ENCODE data around the gene REM2. TPM values are rescaled to one million over a fixed set of nuclear protein-coding genes. Genes with fewer than 3 reads are reported as not detected.

Gene REM2
- total RNA-seq, 1 experiment from 2014 or later = 0.26 TPM

GRCh38 chr14:22886500-22887259 lies 3.7 kb downstream of the REM2 start:
- intact Hi-C loops (cut with micrococcal nuclease) = loop anchor here (1.0 kb wide), 1 partner anchor 14 kb away; no protein-coding TSS in a partner anchor
- peak overlapping the region; percentile 95 for H3K4me3 Mint-ChIP-seq (ENCODE audit: unreplicated experiment)
- H3K36me3 Mint-ChIP-seq (ENCODE audit: insufficient read depth, unreplicated experiment) = peaks cover 6% of the 10 kb centered on the region
- no peaks in the 10 kb centered on the region for H3K9me3 Mint-ChIP-seq (ENCODE audit: unreplicated experiment)
- peak; percentile 82 for DNase-seq (ENCODE audit: unreplicated experiment)
- ChIA-PET POLR2A (interaction anchor here (0.6 to 10.8 kb wide), 9 partner anchors 11 to 322 kb away, joined by 3 to 116 read pairs (median 5); partner anchors contain the start of genes LRP10, PRMT5 and RBM23), CTCF (interaction anchor here (0.6 to 9.9 kb wide), 9 partner anchors 9 to 330 kb away, joined by 3 to 100 read pairs (median 4); partner anchors contain the start of genes LRP10 and PRMT5)
- H3K27me3 Mint-ChIP-seq (ENCODE audit: insufficient read depth, unreplicated experiment) = no peaks in the 10 kb centered on the region
- no peak for TF ChIP-seq CTCF (IDR thresholded peaks at IDR 0.05; ENCODE audit: unreplicated experiment)
- peak overlapping the region; percentile 90 for H3K27ac Mint-ChIP-seq (ENCODE audit: low read depth, unreplicated experiment)
- H3K4me1 Mint-ChIP-seq (ENCODE audit: insufficient read depth, unreplicated experiment) = peaks cover 25% of the 10 kb centered on the region
- BruUV-seq (replicated peaks) = no TSS peak

GRCh38 chr14:22887260-22887989 lies 4.4 kb downstream of the REM2 start:
- ChIA-PET CTCF (interaction anchor here (0.6 to 9.9 kb wide), 8 partner anchors 9 to 331 kb away, joined by 3 to 100 read pairs (median 6); partner anchors contain the start of gene LRP10), POLR2A (interaction anchor here (0.5 to 10.8 kb wide), 10 partner anchors 10 to 90 kb away, joined by 3 to 116 read pairs (median 7); partner anchors contain the start of genes LRP10, PRMT5 and RBM23)
- H3K9me3 Mint-ChIP-seq (ENCODE audit: unreplicated experiment) = no peaks in the 10 kb centered on the region
- no peaks in the 10 kb centered on the region for H3K27me3 Mint-ChIP-seq (ENCODE audit: insufficient read depth, unreplicated experiment)
- H3K36me3 Mint-ChIP-seq (ENCODE audit: insufficient read depth, unreplicated experiment) = peaks cover 6% of the 10 kb centered on the region
- BruUV-seq (replicated peaks) = TSS peak; percentile 79
- intact Hi-C loops (cut with micrococcal nuclease) = loop anchor here (1.0 kb wide), 1 partner anchor 15 kb away; no protein-coding TSS in a partner anchor
- DNase-seq (ENCODE audit: unreplicated experiment) = peak; percentile 96
- H3K27ac Mint-ChIP-seq (ENCODE audit: low read depth, unreplicated experiment) = peak overlapping the region; percentile 90
- peak overlapping the region; percentile 95 for H3K4me3 Mint-ChIP-seq (ENCODE audit: unreplicated experiment)
- no peak for TF ChIP-seq CTCF (IDR thresholded peaks at IDR 0.05; ENCODE audit: unreplicated experiment)
- peaks cover 18% of the 10 kb centered on the region for H3K4me1 Mint-ChIP-seq (ENCODE audit: insufficient read depth, unreplicated experiment)

GRCh38 chr14:22887990-22888378 lies 5.0 kb downstream of the REM2 start:
- POLR2A ChIA-PET = interaction anchor here (0.5 to 10.8 kb wide), 10 partner anchors 9 to 89 kb away, joined by 3 to 116 read pairs (median 4); partner anchors contain the start of genes LRP10, PRMT5 and RBM23
- Mint-ChIP-seq H3K36me3 (ENCODE audit: insufficient read depth, unreplicated experiment) (peaks cover 6% of the 10 kb centered on the region), H3K27me3 (ENCODE audit: insufficient read depth, unreplicated experiment) (no peaks in the 10 kb centered on the region), H3K4me3 (ENCODE audit: unreplicated experiment) (peak overlapping the region; percentile 95), H3K9me3 (ENCODE audit: unreplicated experiment) (no peaks in the 10 kb centered on the region), H3K4me1 (ENCODE audit: insufficient read depth, unreplicated experiment) (peaks cover 18% of the 10 kb centered on the region), H3K27ac (ENCODE audit: low read depth, unreplicated experiment) (peak overlapping the region; percentile 31)
- DNase-seq (ENCODE audit: unreplicated experiment) = no peak
- no peak for TF ChIP-seq CTCF (IDR thresholded peaks at IDR 0.05; ENCODE audit: unreplicated experiment)
- CTCF ChIA-PET = interaction anchor here (0.6 to 9.9 kb wide), 13 partner anchors 8 to 332 kb away, joined by 3 to 100 read pairs (median 4); partner anchors contain the start of genes HAUS4, LRP10 and PRMT5
- no TSS peak for BruUV-seq (replicated peaks)
- intact Hi-C loops (cut with micrococcal nuclease) = loop anchor here (1.0 kb wide), 1 partner anchor 16 kb away; no protein-coding TSS in a partner anchor
